GM20000 (cell line): Measurements from ENCODE around the gene TPRX2.
"Not testable (repeated sequence)": the region's sequence is repeated elsewhere in the genome, so short reads cannot be mapped to it uniquely, and the experiment has no call there.

Experiments
- DNase-seq: peaks from one replicate; pipeline ENCODE4 v3.0.0; 2012; ENCODE audit warnings: low spot score
- CTCF ChIP-seq: IDR thresholded peaks from 2 replicates; pipeline ENCODE4 v1.5.1; 2012; ENCODE audit warnings: mild to moderate bottlenecking, control low read depth; ENCODE audit errors: extremely low read depth, missing control alignments

TPRX2 gene

GRCh38 chr19:47899335-47899734 lies 40.3 kb downstream of the TPRX2 start:
- no peak for TF ChIP-seq CTCF
- DNase-seq, result no peak

- no peak for DNase-seq
- TF ChIP-seq CTCF, result no peak
Observed at GRCh38 chr19:47901370-47901769, 42.3 kb downstream of the TPRX2 start.

GRCh38 chr19:47909350-47909749 lies 50.3 kb downstream of the TPRX2 start:
- TF ChIP-seq CTCF, result peak; percentile 59
- DNase-seq, result not testable (repeated sequence)

DNA sequence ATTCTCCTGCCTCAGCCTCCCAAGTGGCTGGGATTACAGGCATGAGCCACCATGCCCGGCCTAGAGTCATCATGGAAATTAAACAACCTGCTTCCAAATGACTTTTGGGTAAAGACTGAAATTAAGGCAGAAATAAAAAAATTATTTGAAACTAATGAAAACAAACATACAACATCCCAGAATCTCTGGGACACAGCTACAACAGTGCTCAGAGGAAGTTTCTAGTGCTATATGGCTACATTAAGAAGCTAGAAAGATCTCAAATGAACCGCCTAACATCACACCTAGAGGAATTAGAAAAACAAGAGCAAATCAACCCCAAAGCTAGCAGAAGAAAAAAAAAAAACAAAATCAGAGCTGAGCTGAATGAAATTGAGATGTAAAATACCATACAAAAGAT lies 51.2 kb downstream of the TPRX2 start:
- DNase-seq, result not testable (repeated sequence)
